Glutamatergic neuron (in vitro differentiated cells): ENCODE results near the gene AOAH. TPM values are rescaled to one million over a fixed set of nuclear protein-coding genes. Genes with fewer than 3 reads are reported as not detected.
A peak's percentile ranks its signal among the peaks of the same experiment; 100 is the strongest.
"Not testable (repeated sequence)": the region's sequence is repeated elsewhere in the genome, so short reads cannot be mapped to it uniquely, and the experiment has no call there.

ENCODE experiments used
- DNase-seq: peaks from one replicate; pipeline ENCODE4 v3.0.0; 2022
- H3K27ac Mint-ChIP-seq: one replicate; pipeline ENCODE4 v1.8.0; 2020; ENCODE audit warnings: mild to moderate bottlenecking, mixed read lengths, inconsistent platforms; ENCODE audit not compliant: unreplicated experiment
- H3K27me3 Mint-ChIP-seq: one replicate; pipeline ENCODE4 v1.8.0; 2020; ENCODE audit warnings: mild to moderate bottlenecking, moderate library complexity, mixed read lengths, inconsistent platforms; ENCODE audit not compliant: unreplicated experiment
- H3K36me3 Mint-ChIP-seq: one replicate; pipeline ENCODE4 v1.8.0; 2020; ENCODE audit warnings: mild to moderate bottlenecking, mixed read lengths, inconsistent platforms; ENCODE audit not compliant: unreplicated experiment
- H3K4me1 Mint-ChIP-seq: one replicate; pipeline ENCODE4 v1.8.0; 2020; ENCODE audit warnings: mild to moderate bottlenecking, low read depth, mixed read lengths, inconsistent platforms; ENCODE audit not compliant: unreplicated experiment
- H3K4me3 Mint-ChIP-seq: one replicate; pipeline ENCODE4 v1.8.0; 2020; ENCODE audit warnings: mild to moderate bottlenecking, mixed read lengths, inconsistent platforms; ENCODE audit not compliant: unreplicated experiment
- H3K9me3 Mint-ChIP-seq: one replicate; pipeline ENCODE4 v1.8.0; 2020; ENCODE audit warnings: mild to moderate bottlenecking, moderate library complexity, mixed read lengths, inconsistent platforms; ENCODE audit not compliant: unreplicated experiment
- CTCF ChIP-seq: fragments of 200-600 bp; sonication (generic); IDR thresholded peaks from one replicate; pipeline ENCODE4 v1.5.0; 2021; ENCODE audit not compliant: partially characterized antibody, unreplicated experiment
- total RNA-seq: library from RNA; stranded (reverse); fragmentation: NEBNext Ultra II Directional; extraction: Animal tissue kit (Norgen Biotek cat#: 25700); gene quantifications from one replicate; pipeline ENCODE4 v1.2.1, GENCODE V29; 2021; ENCODE audit not compliant: unreplicated experiment

Gene AOAH
- total RNA-seq, 1 donor from 2014 or later, result not detected

GRCh38 chr7:36491317-36491716, 233.0 kb downstream of the AOAH start:
- H3K27me3 Mint-ChIP-seq, result peaks cover 1% of the 10 kb centered on the region
- peaks cover 4% of the 10 kb centered on the region for H3K9me3 Mint-ChIP-seq
- H3K36me3 Mint-ChIP-seq, result no peaks in the 10 kb centered on the region
- no peak overlapping the region for H3K27ac Mint-ChIP-seq
- no peak for TF ChIP-seq CTCF
- DNase-seq, result no peak
- no peak overlapping the region for H3K4me3 Mint-ChIP-seq
- peaks cover 5% of the 10 kb centered on the region for H3K4me1 Mint-ChIP-seq

DNA sequence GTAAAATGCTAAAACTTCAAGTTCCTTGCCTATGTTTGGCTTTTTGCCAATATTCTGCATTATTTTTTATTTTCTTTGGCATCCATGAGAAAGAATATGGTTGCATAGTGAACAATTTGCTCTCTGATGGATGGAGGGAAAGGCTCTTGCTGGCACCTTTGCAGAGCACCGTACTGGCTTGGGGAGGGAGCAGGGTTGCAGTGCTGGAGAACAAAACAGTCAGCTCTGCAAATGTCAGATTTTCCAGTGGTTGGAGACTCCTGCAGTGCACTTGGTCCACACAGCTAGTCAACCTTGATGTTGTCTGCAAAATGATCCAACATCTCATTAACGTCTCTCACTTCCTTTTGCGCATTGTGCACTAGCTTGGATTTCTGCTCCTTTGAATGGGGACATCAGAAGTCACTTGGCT, 233.9 kb downstream of the AOAH start:
- Mint-ChIP-seq H3K4me3 (no peak overlapping the region), H3K36me3 (no peaks in the 10 kb centered on the region), H3K4me1 (peaks cover 5% of the 10 kb centered on the region), H3K9me3 (peaks cover 5% of the 10 kb centered on the region), H3K27me3 (no peaks in the 10 kb centered on the region), H3K27ac (no peak overlapping the region)
- DNase-seq, result no peak
- no peak for TF ChIP-seq CTCF

- H3K27ac Mint-ChIP-seq, H3K9me3 Mint-ChIP-seq, H3K36me3 Mint-ChIP-seq, H3K4me3 Mint-ChIP-seq, DNase-seq, H3K27me3 Mint-ChIP-seq, H3K4me1 Mint-ChIP-seq: not testable (repeated sequence)
Measured at GRCh38 chr7:36488672-36489071, 235.6 kb downstream of the AOAH start.

GRCh38 chr7:36487756-36488336, 236.4 kb downstream of the AOAH start:
- H3K27ac Mint-ChIP-seq, result no peak overlapping the region
- no peaks in the 10 kb centered on the region for H3K27me3 Mint-ChIP-seq
- TF ChIP-seq CTCF, result peak; percentile 43
- H3K4me1 Mint-ChIP-seq, result no peaks in the 10 kb centered on the region
- H3K36me3 Mint-ChIP-seq, result no peaks in the 10 kb centered on the region
- peaks cover 5% of the 10 kb centered on the region for H3K9me3 Mint-ChIP-seq
- no peak overlapping the region for H3K4me3 Mint-ChIP-seq
- DNase-seq, result no peak

DNA sequence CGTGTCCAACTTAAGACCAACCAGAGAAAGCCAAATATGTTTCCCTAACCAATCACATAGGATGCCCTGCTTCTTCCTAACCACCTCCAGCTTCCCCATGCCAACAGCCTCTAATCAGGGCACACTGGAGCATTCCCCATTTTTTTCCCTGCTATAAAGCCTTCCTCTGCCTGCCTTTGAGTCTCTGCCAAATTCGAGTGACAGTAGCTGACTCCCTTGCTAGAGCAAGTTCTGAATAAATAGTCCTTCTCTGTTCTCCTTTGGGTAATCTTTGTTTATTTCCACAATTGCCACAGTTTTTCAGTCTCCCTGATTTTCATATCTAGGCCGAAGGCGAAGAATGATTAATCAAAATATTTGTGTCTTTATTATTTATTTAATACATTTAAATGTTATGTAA, 238.0 kb downstream of the AOAH start:
- Mint-ChIP-seq H3K9me3 (peaks cover 5% of the 10 kb centered on the region), H3K36me3 (peaks cover 6% of the 10 kb centered on the region), H3K4me1 (no peaks in the 10 kb centered on the region), H3K4me3 (no peak overlapping the region), H3K27ac (no peak overlapping the region), H3K27me3 (no peaks in the 10 kb centered on the region)
- TF ChIP-seq CTCF, result no peak
- no peak for DNase-seq

DNA sequence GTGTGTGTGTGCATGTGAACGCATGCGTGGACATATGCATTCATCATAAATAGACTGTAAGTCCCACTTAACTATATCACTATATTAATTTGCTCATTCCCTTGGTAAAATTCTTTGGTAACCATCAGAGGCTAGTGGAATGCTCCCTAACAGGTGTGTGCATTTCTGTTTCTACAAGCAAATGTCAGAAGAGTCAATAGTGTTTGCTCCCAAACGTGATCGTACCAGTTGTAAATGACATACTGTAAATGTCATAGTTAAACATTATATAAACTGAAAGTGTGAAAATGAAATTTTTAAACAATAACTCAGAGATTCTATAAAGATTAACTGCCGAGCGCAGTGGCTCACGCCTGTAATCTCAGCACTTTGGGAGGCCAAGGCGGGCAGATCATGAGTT, 240.0 kb downstream of the AOAH start:
- no peak for TF ChIP-seq CTCF
- Mint-ChIP-seq H3K36me3 (peaks cover 6% of the 10 kb centered on the region), H3K27me3 (no peaks in the 10 kb centered on the region), H3K4me1 (no peaks in the 10 kb centered on the region), H3K4me3 (no peak overlapping the region), H3K27ac (no peak overlapping the region), H3K9me3 (peaks cover 5% of the 10 kb centered on the region)
- no peak for DNase-seq

DNA sequence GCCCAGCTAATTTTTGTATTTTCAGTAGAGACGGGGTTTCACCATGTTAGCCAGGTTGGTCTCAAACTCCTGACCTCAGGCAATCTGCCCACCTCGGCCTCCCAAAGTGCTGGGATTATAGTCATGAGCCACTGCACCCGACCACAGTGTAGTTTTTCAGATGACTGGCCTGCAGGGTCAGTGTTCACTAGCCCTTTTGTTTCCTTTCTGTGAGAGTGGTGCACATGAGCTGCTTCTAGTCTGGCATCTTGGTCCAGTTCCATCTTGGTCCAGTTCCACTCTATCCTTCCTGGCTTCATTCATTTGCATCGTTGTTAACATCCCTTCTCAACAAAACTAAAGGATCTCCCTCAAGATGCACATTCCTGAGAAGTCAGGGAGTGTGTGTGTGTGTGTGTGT, 240.4 kb downstream of the AOAH start:
- not testable (repeated sequence) for H3K27me3 Mint-ChIP-seq, H3K27ac Mint-ChIP-seq, H3K4me1 Mint-ChIP-seq, H3K36me3 Mint-ChIP-seq, H3K4me3 Mint-ChIP-seq, DNase-seq, H3K9me3 Mint-ChIP-seq
